Measurements from ENCODE around the gene UPF1.

Gene UPF1

DNA sequence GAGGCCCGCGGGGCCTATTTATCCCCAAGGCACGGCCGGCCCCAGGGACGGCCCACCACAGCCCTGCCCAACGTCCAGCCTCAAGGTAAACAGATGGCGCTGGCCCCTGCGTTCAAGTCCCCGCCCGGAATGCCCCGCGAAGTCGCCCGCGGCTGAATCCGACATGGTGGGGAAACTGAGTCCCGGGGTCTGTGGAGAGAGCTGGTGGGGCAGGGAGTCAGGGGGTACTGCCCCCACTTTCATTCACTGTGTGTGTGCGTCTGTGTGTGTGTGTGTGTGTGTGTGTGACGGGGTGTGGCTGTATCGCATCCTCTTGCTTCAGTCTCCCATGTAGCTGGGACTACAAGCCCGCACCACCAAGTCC, 40.5 kb upstream of the UPF1 start:
- no peak overlapping the region for H3K9ac ChIP-seq (ENCODE audit: low read length)
- no peak for TF ChIP-seq CTCF (IDR thresholded peaks at IDR 0.05; ENCODE audit: insufficient read depth, low read length, poor library complexity, severe bottlenecking)
- no peak for TF ChIP-seq EZH2phosphoT487 (conservative IDR thresholded peaks at IDR 0.05; ENCODE audit: low read length)
- H3K4me3 ChIP-seq (ENCODE audit: insufficient read depth, low read length, poor library complexity, severe bottlenecking): no peak overlapping the region
- H4K20me1 ChIP-seq (ENCODE audit: low read depth, low read length): no peaks in the 10 kb centered on the region
- H3K27ac ChIP-seq (ENCODE audit: low read depth, low read length): no peak overlapping the region
- H3K36me3 ChIP-seq (ENCODE audit: low read length): no peaks in the 10 kb centered on the region
- no peaks in the 10 kb centered on the region for H3K9me2 ChIP-seq (replicated peaks; ENCODE audit: insufficient read depth, low read length)
- no peaks in the 10 kb centered on the region for H3K27me3 ChIP-seq (ENCODE audit: low read length)
- H3K4me2 ChIP-seq (ENCODE audit: low read depth, low read length, poor library complexity, severe bottlenecking): no peak overlapping the region
- H2AFZ ChIP-seq (ENCODE audit: low read depth, low read length, severe bottlenecking): no peak overlapping the region
- H3F3A ChIP-seq (ENCODE audit: insufficient read depth): no peaks in the 10 kb centered on the region
- no peaks in the 10 kb centered on the region for H3K79me2 ChIP-seq (ENCODE audit: insufficient read depth, low read length)
- H3K9me3 ChIP-seq (ENCODE audit: insufficient read depth, low read length): no peaks in the 10 kb centered on the region

DNA sequence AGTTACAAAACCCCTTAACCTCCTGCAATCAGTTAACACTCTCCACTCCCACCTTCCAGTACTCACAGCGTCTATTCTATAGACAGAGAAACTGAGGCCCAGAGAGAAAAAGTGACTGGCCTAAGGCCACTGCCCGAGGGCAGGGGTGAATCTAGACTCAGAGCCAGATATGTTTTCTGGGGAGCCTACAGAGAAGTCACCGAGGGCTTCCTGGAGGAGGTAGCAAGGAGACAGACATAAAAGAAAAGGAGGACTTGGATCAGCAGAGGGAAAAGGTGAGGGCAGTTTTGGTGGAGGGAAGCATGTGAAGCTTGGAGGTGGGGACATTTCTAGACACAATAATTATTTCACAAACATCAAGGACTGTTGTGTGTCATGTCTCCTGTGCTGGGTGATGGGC, 39.1 kb upstream of the UPF1 start:
- Histone ChIP-seq H4K20me1 (ENCODE audit: low read depth, low read length) (no peaks in the 10 kb centered on the region), H3K27me3 (ENCODE audit: low read length) (no peaks in the 10 kb centered on the region)

DNA sequence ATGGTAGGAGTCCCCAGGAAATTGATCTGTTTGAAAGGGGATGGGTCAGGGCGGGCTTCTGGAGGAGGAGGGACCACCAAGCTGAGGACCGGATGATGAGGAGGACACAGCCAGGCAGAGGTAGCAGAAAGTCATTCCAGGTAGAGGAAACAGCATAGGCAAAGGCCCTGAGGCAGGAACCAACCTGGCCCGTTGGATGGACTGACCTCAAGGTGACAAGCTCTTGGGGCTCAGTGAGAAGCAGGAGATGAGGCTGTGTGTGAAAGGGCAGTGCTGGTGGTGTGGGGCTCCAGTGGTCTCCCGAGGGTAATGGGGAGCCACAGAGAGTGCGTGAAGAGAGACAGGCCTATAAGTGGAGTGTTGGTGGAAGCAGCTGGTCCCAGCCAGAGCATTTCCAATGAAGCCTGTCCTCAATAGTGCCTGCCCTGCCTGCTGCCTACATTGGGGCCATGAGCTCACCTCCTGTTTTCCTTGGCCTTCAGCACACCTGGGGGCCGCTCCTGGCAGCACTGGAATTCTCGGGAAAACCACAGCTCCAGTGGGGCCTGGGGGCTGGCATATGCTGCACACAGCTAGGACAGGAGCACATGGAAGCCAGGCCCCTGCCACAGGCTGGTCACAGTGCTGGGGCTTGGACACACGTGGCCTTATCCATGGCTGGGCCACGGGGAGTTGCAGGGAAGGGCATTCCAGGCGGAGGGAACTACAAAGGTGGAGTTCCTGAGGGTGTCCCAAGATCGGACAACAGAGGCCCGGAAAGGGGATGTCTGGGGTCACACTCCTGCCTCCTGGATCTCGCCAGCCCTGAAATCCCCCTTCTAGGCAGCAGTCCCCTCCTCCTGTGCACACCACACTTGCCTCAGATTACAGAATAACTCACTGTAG, 38.4 kb upstream of the UPF1 start:
- no peaks in the 10 kb centered on the region for H3K9me2 ChIP-seq (replicated peaks; ENCODE audit: insufficient read depth, low read length)
- no peaks in the 10 kb centered on the region for H3K36me3 ChIP-seq (ENCODE audit: low read length)
- H3K27ac ChIP-seq (ENCODE audit: low read depth, low read length): no peak overlapping the region
- H4K20me1 ChIP-seq (ENCODE audit: low read depth, low read length): no peaks in the 10 kb centered on the region
- no peak overlapping the region for H2AFZ ChIP-seq (ENCODE audit: low read depth, low read length, severe bottlenecking)
- no peak overlapping the region for H3K4me3 ChIP-seq (ENCODE audit: insufficient read depth, low read length, poor library complexity, severe bottlenecking)
- H3K9me3 ChIP-seq (ENCODE audit: insufficient read depth, low read length): no peaks in the 10 kb centered on the region
- H3K9ac ChIP-seq (ENCODE audit: low read length): no peak overlapping the region
- no peaks in the 10 kb centered on the region for H3K27me3 ChIP-seq (ENCODE audit: low read length)
- H3K4me2 ChIP-seq (ENCODE audit: low read depth, low read length, poor library complexity, severe bottlenecking): no peak overlapping the region
- TF ChIP-seq EZH2phosphoT487 (conservative IDR thresholded peaks at IDR 0.05; ENCODE audit: low read length) (no peak), CTCF (IDR thresholded peaks at IDR 0.05; ENCODE audit: insufficient read depth, low read length, poor library complexity, severe bottlenecking) (no peak)
- no peaks in the 10 kb centered on the region for H3K79me2 ChIP-seq (ENCODE audit: insufficient read depth, low read length)
- H3F3A ChIP-seq (ENCODE audit: insufficient read depth): no peaks in the 10 kb centered on the region

More for the DNA sequence above, 39.1 kb upstream of the UPF1 start:
- H2AFZ ChIP-seq (ENCODE audit: low read depth, low read length, severe bottlenecking): no peak overlapping the region
- no peak overlapping the region for H3K4me2 ChIP-seq (ENCODE audit: low read depth, low read length, poor library complexity, severe bottlenecking)
- H3K27ac ChIP-seq (ENCODE audit: low read depth, low read length): no peak overlapping the region
- no peak overlapping the region for H3K9ac ChIP-seq (ENCODE audit: low read length)
- H3K9me3 ChIP-seq (ENCODE audit: insufficient read depth, low read length): no peaks in the 10 kb centered on the region
- H3K36me3 ChIP-seq (ENCODE audit: low read length): no peaks in the 10 kb centered on the region
- H3K79me2 ChIP-seq (ENCODE audit: insufficient read depth, low read length): no peaks in the 10 kb centered on the region
- H3K9me2 ChIP-seq (replicated peaks; ENCODE audit: insufficient read depth, low read length): no peaks in the 10 kb centered on the region
- H3K4me3 ChIP-seq (ENCODE audit: insufficient read depth, low read length, poor library complexity, severe bottlenecking): no peak overlapping the region
- TF ChIP-seq EZH2phosphoT487 (conservative IDR thresholded peaks at IDR 0.05; ENCODE audit: low read length): no peak
- TF ChIP-seq CTCF (IDR thresholded peaks at IDR 0.05; ENCODE audit: insufficient read depth, low read length, poor library complexity, severe bottlenecking): no peak
- no peaks in the 10 kb centered on the region for H3F3A ChIP-seq (ENCODE audit: insufficient read depth)
